ENCODE data around the gene LCN6. TPM values are rescaled to one million over a fixed set of nuclear protein-coding genes. Genes with fewer than 3 reads are reported as not detected.
A peak's percentile ranks its signal among the peaks of the same experiment; 100 is the strongest.

LCN6 gene
- total and polyA plus RNA-seq, 10 of the 15 experiments (the other 5 are each of a cell fraction or from before 2014, with no cell fraction given): not detected

DNA sequence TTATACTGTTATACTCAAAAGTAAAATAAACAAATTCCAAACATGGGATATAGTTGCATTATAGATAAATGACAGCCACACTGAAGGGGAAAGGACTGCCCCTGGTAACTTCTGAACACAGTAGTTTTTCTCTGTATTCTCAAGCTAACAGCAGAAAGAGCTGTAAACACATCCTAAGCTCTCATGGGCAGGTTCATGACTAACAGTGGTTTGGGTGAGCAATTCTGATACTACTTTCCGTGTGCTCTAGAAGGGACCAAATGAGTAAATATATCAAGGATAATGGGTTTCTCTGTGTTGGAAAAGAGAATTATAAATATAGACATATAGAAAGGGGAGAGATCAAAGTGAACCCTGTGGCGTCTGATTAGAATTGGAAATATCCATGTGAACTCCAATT, 2.2 kb upstream of the LCN6 start:
- RAD21 ChIA-PET (ENCODE audit: unreplicated experiment): no interaction called here
- TF ChIP-seq IRF4 (IDR thresholded peaks at IDR 0.05; ENCODE audit: low read depth, low read length): 0 out of 2 replicates have a peak, but pooled peaks have one; percentile 39
- TF ChIP-seq, protein P1, sequence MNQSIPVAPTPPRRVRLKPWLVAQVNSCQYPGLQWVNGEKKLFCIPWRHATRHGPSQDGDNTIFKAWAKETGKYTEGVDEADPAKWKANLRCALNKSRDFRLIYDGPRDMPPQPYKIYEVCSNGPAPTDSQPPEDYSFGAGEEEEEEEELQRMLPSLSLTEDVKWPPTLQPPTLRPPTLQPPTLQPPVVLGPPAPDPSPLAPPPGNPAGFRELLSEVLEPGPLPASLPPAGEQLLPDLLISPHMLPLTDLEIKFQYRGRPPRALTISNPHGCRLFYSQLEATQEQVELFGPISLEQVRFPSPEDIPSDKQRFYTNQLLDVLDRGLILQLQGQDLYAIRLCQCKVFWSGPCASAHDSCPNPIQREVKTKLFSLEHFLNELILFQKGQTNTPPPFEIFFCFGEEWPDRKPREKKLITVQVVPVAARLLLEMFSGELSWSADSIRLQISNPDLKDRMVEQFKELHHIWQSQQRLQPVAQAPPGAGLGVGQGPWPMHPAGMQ (IDR thresholded peaks at IDR 0.05; ENCODE audit: borderline replicate concordance): no peak
- TF ChIP-seq MYC (IDR thresholded peaks at IDR 0.05; ENCODE audit: insufficient read depth, insufficient read length, insufficient replicate concordance, low read length, severe bottlenecking): no peak
- TF ChIP-seq EED (IDR thresholded peaks at IDR 0.05; ENCODE audit: low read depth): no peak
- TF ChIP-seq POLR2A (IDR thresholded peaks at IDR 0.05; ENCODE audit: low read depth, low read length): no peak
- no peak for TF ChIP-seq SREBF2 (IDR thresholded peaks at IDR 0.05; ENCODE audit: low read length)
- TF ChIP-seq, protein P2, sequence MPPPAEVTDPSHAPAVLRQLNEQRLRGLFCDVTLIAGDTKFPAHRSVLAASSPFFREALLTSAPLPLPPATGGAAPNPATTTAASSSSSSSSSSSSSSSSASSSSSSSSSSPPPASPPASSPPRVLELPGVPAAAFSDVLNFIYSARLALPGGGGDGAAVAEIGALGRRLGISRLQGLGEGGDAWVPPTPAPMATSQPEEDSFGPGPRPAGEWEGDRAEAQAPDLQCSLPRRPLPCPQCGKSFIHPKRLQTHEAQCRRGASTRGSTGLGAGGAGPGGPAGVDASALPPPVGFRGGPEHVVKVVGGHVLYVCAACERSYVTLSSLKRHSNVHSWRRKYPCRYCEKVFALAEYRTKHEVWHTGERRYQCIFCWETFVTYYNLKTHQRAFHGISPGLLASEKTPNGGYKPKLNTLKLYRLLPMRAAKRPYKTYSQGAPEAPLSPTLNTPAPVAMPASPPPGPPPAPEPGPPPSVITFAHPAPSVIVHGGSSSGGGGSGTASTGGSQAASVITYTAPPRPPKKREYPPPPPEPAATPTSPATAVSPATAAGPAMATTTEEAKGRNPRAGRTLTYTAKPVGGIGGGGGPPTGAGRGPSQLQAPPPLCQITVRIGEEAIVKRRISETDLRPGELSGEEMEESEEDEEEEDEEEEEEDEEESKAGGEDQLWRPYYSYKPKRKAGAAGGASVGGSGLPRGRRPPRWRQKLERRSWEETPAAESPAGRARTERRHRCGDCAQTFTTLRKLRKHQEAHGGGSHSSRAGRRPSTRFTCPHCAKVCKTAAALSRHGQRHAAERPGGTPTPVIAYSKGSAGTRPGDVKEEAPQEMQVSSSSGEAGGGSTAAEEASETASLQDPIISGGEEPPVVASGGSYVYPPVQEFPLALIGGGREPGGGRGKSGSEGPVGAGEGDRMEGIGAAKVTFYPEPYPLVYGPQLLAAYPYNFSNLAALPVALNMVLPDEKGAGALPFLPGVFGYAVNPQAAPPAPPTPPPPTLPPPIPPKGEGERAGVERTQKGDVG (CRISPR knock-in tag; IDR thresholded peaks at IDR 0.05): no peak
- no peak for TF ChIP-seq ZNF24 (IDR thresholded peaks at IDR 0.05)
- TF ChIP-seq, protein P3, sequence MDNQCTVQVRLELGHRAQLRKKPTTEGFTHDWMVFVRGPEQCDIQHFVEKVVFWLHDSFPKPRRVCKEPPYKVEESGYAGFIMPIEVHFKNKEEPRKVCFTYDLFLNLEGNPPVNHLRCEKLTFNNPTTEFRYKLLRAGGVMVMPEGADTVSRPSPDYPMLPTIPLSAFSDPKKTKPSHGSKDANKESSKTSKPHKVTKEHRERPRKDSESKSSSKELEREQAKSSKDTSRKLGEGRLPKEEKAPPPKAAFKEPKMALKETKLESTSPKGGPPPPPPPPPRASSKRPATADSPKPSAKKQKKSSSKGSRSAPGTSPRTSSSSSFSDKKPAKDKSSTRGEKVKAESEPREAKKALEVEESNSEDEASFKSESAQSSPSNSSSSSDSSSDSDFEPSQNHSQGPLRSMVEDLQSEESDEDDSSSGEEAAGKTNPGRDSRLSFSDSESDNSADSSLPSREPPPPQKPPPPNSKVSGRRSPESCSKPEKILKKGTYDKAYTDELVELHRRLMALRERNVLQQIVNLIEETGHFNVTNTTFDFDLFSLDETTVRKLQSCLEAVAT (IDR thresholded peaks at IDR 0.05): no peak
- TF ChIP-seq, protein P4, sequence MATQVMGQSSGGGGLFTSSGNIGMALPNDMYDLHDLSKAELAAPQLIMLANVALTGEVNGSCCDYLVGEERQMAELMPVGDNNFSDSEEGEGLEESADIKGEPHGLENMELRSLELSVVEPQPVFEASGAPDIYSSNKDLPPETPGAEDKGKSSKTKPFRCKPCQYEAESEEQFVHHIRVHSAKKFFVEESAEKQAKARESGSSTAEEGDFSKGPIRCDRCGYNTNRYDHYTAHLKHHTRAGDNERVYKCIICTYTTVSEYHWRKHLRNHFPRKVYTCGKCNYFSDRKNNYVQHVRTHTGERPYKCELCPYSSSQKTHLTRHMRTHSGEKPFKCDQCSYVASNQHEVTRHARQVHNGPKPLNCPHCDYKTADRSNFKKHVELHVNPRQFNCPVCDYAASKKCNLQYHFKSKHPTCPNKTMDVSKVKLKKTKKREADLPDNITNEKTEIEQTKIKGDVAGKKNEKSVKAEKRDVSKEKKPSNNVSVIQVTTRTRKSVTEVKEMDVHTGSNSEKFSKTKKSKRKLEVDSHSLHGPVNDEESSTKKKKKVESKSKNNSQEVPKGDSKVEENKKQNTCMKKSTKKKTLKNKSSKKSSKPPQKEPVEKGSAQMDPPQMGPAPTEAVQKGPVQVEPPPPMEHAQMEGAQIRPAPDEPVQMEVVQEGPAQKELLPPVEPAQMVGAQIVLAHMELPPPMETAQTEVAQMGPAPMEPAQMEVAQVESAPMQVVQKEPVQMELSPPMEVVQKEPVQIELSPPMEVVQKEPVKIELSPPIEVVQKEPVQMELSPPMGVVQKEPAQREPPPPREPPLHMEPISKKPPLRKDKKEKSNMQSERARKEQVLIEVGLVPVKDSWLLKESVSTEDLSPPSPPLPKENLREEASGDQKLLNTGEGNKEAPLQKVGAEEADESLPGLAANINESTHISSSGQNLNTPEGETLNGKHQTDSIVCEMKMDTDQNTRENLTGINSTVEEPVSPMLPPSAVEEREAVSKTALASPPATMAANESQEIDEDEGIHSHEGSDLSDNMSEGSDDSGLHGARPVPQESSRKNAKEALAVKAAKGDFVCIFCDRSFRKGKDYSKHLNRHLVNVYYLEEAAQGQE (IDR thresholded peaks at IDR 0.05; ENCODE audit: low read depth, low read length): no peak
- TF ChIP-seq KLF5 (IDR thresholded peaks at IDR 0.05; ENCODE audit: partially characterized antibody): no peak

More for the DNA sequence above, 2.2 kb upstream of the LCN6 start:
- ATAC-seq (peak; percentile 60), FAIRE-seq (peak; percentile 52), DNase-seq (ENCODE audit: low read depth, low spot score) (no peak)
- no peak overlapping the region for H3K9ac ChIP-seq (ENCODE audit: control insufficient read depth, insufficient read depth, low read length)
- CTCF ChIA-PET: interaction anchor here (0.8 to 1.1 kb wide), 2 partner anchors 9 to 16 kb away, joined by 3 to 7 read pairs; no protein-coding TSS in a partner anchor
- H3K4me1 ChIP-seq (ENCODE audit: control insufficient read depth, insufficient read depth, low read length): no peaks in the 10 kb centered on the region
- WGBS (ENCODE audit: insufficient coverage, insufficient replicate concordance, low lambda C conversion rate, missing lambda C conversion rate): 0% methylated on average over 2 of the region's 2 CpGs
- intact Hi-C loops (cut with micrococcal nuclease; ENCODE audit: unreplicated experiment) (no loop called here), in situ Hi-C loops (cut with MboI) (no loop called here)
- H2AFZ ChIP-seq (ENCODE audit: control insufficient read depth, low read depth, low read length): no peak overlapping the region
- peaks cover 25% of the 10 kb centered on the region for H3K9me3 ChIP-seq (replicated peaks; ENCODE audit: control insufficient read depth, insufficient read depth, low read length)
- H3K79me2 ChIP-seq (ENCODE audit: control insufficient read depth, insufficient read depth, low read length): no peaks in the 10 kb centered on the region
- H3K4me3 ChIP-seq: no peak overlapping the region
- SMC1A ChIA-PET (ENCODE audit: uncharacterized antibody, unreplicated experiment): interaction anchor here (1.1 kb wide), 1 partner anchor 15 kb away, joined by 3 read pairs; no protein-coding TSS in a partner anchor
- H3K4me2 ChIP-seq (ENCODE audit: control insufficient read depth, insufficient read depth): no peak overlapping the region
- no peak overlapping the region for H3K27ac ChIP-seq (ENCODE audit: control insufficient read depth, insufficient read depth)
- H4K20me1 ChIP-seq (ENCODE audit: control insufficient read depth, insufficient read depth): no peaks in the 10 kb centered on the region
- H3K36me3 ChIP-seq (ENCODE audit: control insufficient read depth in 2 of 2, insufficient read depth in 2 of 2, low read length in 1 of 2): no peaks in the 10 kb centered on the region
- peaks cover 0 to 2% of the 10 kb centered on the region in 2 experiments; a peak in 1 of 4 replicates for H3K27me3 ChIP-seq (replicated peaks in 1 of 2; ENCODE audit: control insufficient read depth in 2 of 2, insufficient read depth in 2 of 2, low read length in 1 of 2)
- POLR2A ChIA-PET: no interaction called here
- no TSS peak for BruUV-seq (replicated peaks)
